ENCODE measurements around the gene C11orf21. TPM values are rescaled to one million over a fixed set of nuclear protein-coding genes. Genes with fewer than 3 reads are reported as not detected.

C11orf21 gene
- total and polyA plus RNA-seq, 2 of the 8 experiments (the other 6 are each of a cell fraction or from before 2014, with no cell fraction given), result not detected

- no peak for TF ChIP-seq CHD7 (IDR thresholded peaks at IDR 0.05; ENCODE audit: insufficient replicate concordance, low read length)
- TF ChIP-seq SP1 (IDR thresholded peaks at IDR 0.05; ENCODE audit: low read depth, low read length), result no peak
- no peak for TF ChIP-seq NANOG (IDR thresholded peaks at IDR 0.05; ENCODE audit: insufficient read depth, low read depth, low read length, poor library complexity, severe bottlenecking)
- no peak for TF ChIP-seq ASH2L (IDR thresholded peaks at IDR 0.05; ENCODE audit: low read length)
- TF ChIP-seq RNF2 (IDR thresholded peaks at IDR 0.05; ENCODE audit: borderline replicate concordance, low read depth, low read length, missing control alignments, poor library complexity, severe bottlenecking), result no peak
- no peak for TF ChIP-seq EP300 (IDR thresholded peaks at IDR 0.05; ENCODE audit: borderline replicate concordance in 1 of 2, low read depth in 2 of 2, low read length in 2 of 2)
- no peak for TF ChIP-seq POLR2AphosphoS5 (IDR thresholded peaks at IDR 0.05; ENCODE audit: low read depth, low read length)
- TF ChIP-seq SIX5 (IDR thresholded peaks at IDR 0.05; ENCODE audit: low read depth, low read length), result no peak
- no peak for TF ChIP-seq KDM5A (IDR thresholded peaks at IDR 0.05; ENCODE audit: low read length)
- no peak for TF ChIP-seq TCF12 (IDR thresholded peaks at IDR 0.05; ENCODE audit: low read depth, low read length)
- TF ChIP-seq, protein P1, sequence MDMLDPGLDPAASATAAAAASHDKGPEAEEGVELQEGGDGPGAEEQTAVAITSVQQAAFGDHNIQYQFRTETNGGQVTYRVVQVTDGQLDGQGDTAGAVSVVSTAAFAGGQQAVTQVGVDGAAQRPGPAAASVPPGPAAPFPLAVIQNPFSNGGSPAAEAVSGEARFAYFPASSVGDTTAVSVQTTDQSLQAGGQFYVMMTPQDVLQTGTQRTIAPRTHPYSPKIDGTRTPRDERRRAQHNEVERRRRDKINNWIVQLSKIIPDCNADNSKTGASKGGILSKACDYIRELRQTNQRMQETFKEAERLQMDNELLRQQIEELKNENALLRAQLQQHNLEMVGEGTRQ (IDR thresholded peaks at IDR 0.05; ENCODE audit: low read length), result no peak
Observed at GRCh38 chr11:2330696-2331095, 29.0 kb upstream of the C11orf21 start (continued).

Data from H1 (cell line).